GM12878 (cell line): ENCODE data around the gene FAM120A.

Source experiments
- BHLHE40 ChIP-seq, 2 experiments: fragments of 450-650 bp in 1 of 2; IDR thresholded peaks; 2 replicates each; pipeline ENCODE4 v1.6.1; 2011 to 2017; ENCODE audit warnings: low read depth in 2 of 2, borderline replicate concordance in 1 of 2, improper control_type of control experiment in 1 of 2, low read length in 1 of 2, mild to moderate bottlenecking in 1 of 2
- CBX5 ChIP-seq: sonication (generic); IDR thresholded peaks from 2 replicates; pipeline ENCODE4 v1.6.1; 2016; ENCODE audit warnings: low read depth, moderate library complexity, mild to moderate bottlenecking, inconsistent platforms
- CTCF ChIP-seq, 3 experiments: IDR thresholded peaks in 2 of 3; conservative IDR thresholded peaks in 1 of 3; 2 replicates each; pipeline ENCODE4 v1.5.1; 2011; ENCODE audit warnings: low read depth in 3 of 3, low read length in 3 of 3, mild to moderate bottlenecking in 3 of 3, control low read depth in 2 of 3, moderate library complexity in 2 of 3, inconsistent platforms in 1 of 3, mixed read lengths in 1 of 3; ENCODE audit not compliant: control insufficient read depth in 2 of 3, insufficient read depth in 1 of 3; ENCODE audit errors: extremely low read depth in 1 of 3
- EGR1 ChIP-seq, 2 experiments: IDR thresholded peaks; 1 replicate in 1 of 2; 2 replicates in 1 of 2; pipeline ENCODE4 v1.6.1; 2011 to 2012; ENCODE audit warnings: low read depth in 2 of 2, low read length in 2 of 2, borderline replicate concordance in 1 of 2, mild to moderate bottlenecking in 1 of 2, moderate library complexity in 1 of 2
- EP300 ChIP-seq, 2 experiments: fragments of 150-350 bp in 1 of 2; IDR thresholded peaks; 2 replicates each; pipeline ENCODE4 v1.6.1; 2011 to 2012; ENCODE audit warnings: low read depth in 2 of 2, low read length in 2 of 2, borderline replicate concordance in 1 of 2, improper control_type of control experiment in 1 of 2, inconsistent platforms in 1 of 2; ENCODE audit not compliant: control insufficient read depth in 1 of 2
- EZH2 ChIP-seq: IDR thresholded peaks from 2 replicates; pipeline ENCODE4 v1.6.1; 2012; ENCODE audit warnings: low read depth, mild to moderate bottlenecking, control low read depth, inconsistent platforms, low read length, borderline replicate concordance; ENCODE audit not compliant: control insufficient read depth
- MLLT1 ChIP-seq: fragments of 450-650 bp; IDR thresholded peaks from 2 replicates; pipeline ENCODE4 v1.6.1; 2016; ENCODE audit warnings: mild to moderate bottlenecking
- NBN ChIP-seq: fragments of 450-650 bp; IDR thresholded peaks from 2 replicates; pipeline ENCODE4 v1.6.1; 2016
- SUZ12 ChIP-seq: fragments of 200-600 bp; sonication (generic); IDR thresholded peaks from one replicate; pipeline ENCODE4 v1.6.1; 2018; ENCODE audit warnings: antibody characterized with exemption, mild to moderate bottlenecking; ENCODE audit not compliant: unreplicated experiment
- TF ChIP-seq, protein P1 (sequence below): IDR thresholded peaks from 2 replicates; pipeline ENCODE4 v1.6.1; 2012; ENCODE audit warnings: low read length, inconsistent platforms

DNA sequence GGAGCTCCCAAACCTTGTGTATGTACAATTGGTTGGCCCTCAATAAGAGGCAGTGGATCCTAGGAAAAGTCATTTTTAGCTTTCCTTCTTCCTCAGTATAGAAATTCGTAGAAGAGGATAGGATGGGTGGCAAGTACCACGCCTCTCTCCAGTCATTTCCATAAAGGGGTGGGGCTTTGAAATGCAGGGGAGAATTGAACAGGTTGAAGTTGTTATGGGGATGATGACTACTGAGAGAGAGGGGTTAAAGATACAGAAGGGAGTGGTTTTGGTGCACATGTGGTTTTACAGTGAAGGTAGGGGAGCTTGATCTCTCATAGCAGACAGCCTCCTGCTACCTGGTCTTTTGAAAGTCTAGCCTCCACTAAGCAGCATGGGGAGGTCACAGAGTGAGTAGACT, 56.3 kb downstream of the FAM120A start:
- TF ChIP-seq MLLT1 (no peak), CBX5 (no peak), SUZ12 (no peak), EGR1 (IDR thresholded peaks at IDR 0.05; ENCODE audit: borderline replicate concordance in 1 of 2, low read depth in 2 of 2, low read length in 2 of 2) (no peak), EZH2 (no peak), EP300 (IDR thresholded peaks at IDR 0.05; ENCODE audit: borderline replicate concordance in 1 of 2, control insufficient read depth in 1 of 2, low read depth in 2 of 2, low read length in 2 of 2) (no peak), CTCF (IDR thresholded peaks at IDR 0.05 in 2 of 3, conservative IDR thresholded peaks at IDR 0.05 in 1 of 3; ENCODE audit: control insufficient read depth in 2 of 3, extremely low read depth in 1 of 3, insufficient read depth in 1 of 3, low read depth in 3 of 3, low read length in 3 of 3) (no peak), NBN (no peak), BHLHE40 (IDR thresholded peaks at IDR 0.05; ENCODE audit: borderline replicate concordance in 1 of 2, low read depth in 2 of 2, low read length in 1 of 2) (no peak)
- TF ChIP-seq, protein P1, sequence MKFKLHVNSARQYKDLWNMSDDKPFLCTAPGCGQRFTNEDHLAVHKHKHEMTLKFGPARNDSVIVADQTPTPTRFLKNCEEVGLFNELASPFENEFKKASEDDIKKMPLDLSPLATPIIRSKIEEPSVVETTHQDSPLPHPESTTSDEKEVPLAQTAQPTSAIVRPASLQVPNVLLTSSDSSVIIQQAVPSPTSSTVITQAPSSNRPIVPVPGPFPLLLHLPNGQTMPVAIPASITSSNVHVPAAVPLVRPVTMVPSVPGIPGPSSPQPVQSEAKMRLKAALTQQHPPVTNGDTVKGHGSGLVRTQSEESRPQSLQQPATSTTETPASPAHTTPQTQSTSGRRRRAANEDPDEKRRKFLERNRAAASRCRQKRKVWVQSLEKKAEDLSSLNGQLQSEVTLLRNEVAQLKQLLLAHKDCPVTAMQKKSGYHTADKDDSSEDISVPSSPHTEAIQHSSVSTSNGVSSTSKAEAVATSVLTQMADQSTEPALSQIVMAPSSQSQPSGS, result no peak
